ENCODE data around the gene TJP3. TPM values are rescaled to one million over a fixed set of nuclear protein-coding genes. Genes with fewer than 3 reads are reported as not detected.

TJP3 gene
- total RNA-seq, 1 donor from 2014 or later: 20.0 TPM

DNA sequence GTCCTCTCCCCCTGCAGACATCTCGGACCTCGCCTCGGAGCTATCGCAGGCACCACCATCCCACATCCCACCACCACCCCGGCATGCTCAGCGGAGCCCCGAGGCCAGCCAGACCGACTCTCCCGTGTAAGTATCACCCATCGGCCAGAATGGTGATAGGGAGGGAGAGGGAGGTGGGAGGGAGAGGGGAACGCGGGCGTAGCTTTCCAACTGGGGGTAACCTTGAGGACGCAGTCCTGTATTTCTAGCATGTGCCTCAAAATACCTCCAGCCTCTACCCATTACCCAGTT is 26.1 kb downstream of the TJP3 start:
- H3K36me3 Mint-ChIP-seq: no peaks in the 10 kb centered on the region
- H3K27me3 Mint-ChIP-seq: no peaks in the 10 kb centered on the region
- no peaks in the 10 kb centered on the region for H3K9me3 Mint-ChIP-seq
- DNase-seq (ENCODE audit: extremely low spot score, unreplicated experiment): no peak
- H3K4me3 Mint-ChIP-seq: no peak overlapping the region
- TF ChIP-seq CTCF (conservative IDR thresholded peaks at IDR 0.05): no peak
- H3K27ac Mint-ChIP-seq: no peak overlapping the region
- no peaks in the 10 kb centered on the region for H3K4me1 Mint-ChIP-seq (ENCODE audit: unreplicated experiment)

GRCh38 chr19:3736106-3736724 is 28.0 kb downstream of the TJP3 start:
- no peaks in the 10 kb centered on the region for H3K9me3 Mint-ChIP-seq
- H3K4me3 Mint-ChIP-seq: no peak overlapping the region
- H3K27me3 Mint-ChIP-seq: no peaks in the 10 kb centered on the region
- TF ChIP-seq CTCF (conservative IDR thresholded peaks at IDR 0.05): no peak
- H3K4me1 Mint-ChIP-seq (ENCODE audit: unreplicated experiment): no peaks in the 10 kb centered on the region
- no peaks in the 10 kb centered on the region for H3K36me3 Mint-ChIP-seq
- no peak overlapping the region for H3K27ac Mint-ChIP-seq
- no peak for DNase-seq (ENCODE audit: extremely low spot score, unreplicated experiment)

DNA sequence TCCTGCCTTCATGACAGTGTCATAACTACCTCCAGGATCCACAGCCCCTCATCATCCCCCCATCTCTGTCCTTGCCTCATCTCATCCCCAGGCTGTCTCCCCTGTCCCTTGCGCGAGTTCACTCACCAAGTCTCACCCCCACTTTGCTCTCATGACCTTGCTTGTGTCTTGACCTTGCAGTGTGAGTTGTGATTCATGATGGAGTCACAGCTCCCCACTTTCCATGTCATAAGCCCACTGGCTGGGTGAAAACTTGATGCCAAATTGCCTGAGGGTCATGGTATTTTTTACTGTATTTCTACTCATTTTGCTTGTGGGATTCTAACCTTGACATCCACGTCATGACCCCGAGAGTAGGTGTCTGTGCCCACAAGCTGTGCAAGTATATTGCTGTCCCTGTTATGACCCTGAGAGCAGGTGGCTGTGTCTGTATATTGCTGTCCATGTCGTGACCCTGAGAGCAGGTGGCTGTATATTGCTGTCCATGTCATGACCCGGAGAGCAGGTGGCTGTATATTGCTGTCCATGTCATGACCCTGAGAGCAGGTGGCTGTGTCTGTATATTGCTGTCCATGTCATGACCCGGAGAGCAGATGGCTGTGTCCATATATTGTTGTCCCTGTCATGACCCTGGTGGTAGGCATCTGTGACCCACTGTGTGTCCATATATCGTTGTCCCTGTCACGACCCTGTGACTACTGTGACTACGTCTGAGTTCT is 29.5 kb downstream of the TJP3 start:
- Mint-ChIP-seq H3K27me3 (no peaks in the 10 kb centered on the region), H3K36me3 (no peaks in the 10 kb centered on the region), H3K4me3 (no peak overlapping the region), H3K4me1 (ENCODE audit: unreplicated experiment) (no peaks in the 10 kb centered on the region), H3K27ac (no peak overlapping the region), H3K9me3 (no peaks in the 10 kb centered on the region)
- no peak for DNase-seq (ENCODE audit: extremely low spot score, unreplicated experiment)
- no peak for TF ChIP-seq CTCF (conservative IDR thresholded peaks at IDR 0.05)

DNA sequence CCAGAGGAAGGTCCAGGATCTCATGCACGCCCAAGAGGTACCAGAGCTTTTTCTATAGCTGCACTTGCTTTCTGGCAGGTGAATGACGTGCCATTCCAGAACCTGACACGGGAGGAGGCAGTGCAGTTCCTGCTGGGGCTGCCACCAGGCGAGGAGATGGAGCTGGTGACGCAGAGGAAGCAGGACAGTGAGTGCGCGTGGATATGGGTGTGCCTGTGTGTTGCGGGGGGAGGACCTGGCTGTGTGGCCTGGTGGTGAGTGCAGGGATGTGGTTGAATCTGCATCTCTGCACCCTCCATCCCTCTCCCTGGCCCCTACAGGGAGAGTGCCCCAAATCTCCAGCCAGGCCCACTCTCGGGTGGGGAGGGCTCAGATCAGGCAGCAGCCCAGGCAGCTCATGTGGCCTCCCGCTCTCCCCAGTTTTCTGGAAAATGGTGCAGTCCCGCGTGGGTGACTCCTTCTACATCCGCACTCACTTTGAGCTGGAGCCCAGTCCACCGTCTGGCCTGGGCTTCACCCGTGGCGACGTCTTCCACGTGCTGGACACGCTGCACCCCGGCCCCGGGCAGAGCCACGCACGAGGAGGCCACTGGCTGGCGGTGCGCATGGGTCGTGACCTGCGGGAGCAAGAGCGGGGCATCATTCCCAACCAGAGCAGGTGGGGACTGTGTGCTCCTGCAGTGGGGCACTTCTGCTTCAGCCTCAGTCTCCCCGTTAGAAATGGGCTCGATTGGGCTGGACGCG is 30.5 kb downstream of the TJP3 start:
- no peak for TF ChIP-seq CTCF (conservative IDR thresholded peaks at IDR 0.05)
- H3K27ac Mint-ChIP-seq: no peak overlapping the region
- H3K9me3 Mint-ChIP-seq: no peaks in the 10 kb centered on the region
- no peaks in the 10 kb centered on the region for H3K4me1 Mint-ChIP-seq (ENCODE audit: unreplicated experiment)
- no peaks in the 10 kb centered on the region for H3K36me3 Mint-ChIP-seq
- H3K4me3 Mint-ChIP-seq: no peak overlapping the region
- DNase-seq (ENCODE audit: extremely low spot score, unreplicated experiment): no peak
- H3K27me3 Mint-ChIP-seq: no peaks in the 10 kb centered on the region

DNA sequence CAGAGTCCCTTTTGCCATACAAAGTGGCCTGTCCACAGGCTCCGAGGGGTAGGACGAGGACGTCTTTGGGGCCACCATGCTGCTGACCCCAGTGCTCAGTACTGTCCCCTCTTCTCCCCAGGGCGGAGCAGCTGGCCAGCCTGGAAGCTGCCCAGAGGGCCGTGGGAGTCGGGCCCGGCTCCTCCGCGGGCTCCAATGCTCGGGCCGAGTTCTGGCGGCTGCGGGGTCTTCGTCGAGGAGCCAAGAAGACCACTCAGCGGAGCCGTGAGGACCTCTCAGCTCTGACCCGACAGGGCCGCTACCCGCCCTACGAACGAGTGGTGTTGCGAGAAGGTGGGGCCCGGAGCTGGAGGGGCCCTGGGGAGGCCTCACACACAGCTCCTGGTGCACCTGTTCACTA is 32.2 kb downstream of the TJP3 start:
- no peaks in the 10 kb centered on the region for H3K4me1 Mint-ChIP-seq (ENCODE audit: unreplicated experiment)
- no peak overlapping the region for H3K27ac Mint-ChIP-seq
- H3K36me3 Mint-ChIP-seq: no peaks in the 10 kb centered on the region
- TF ChIP-seq CTCF (conservative IDR thresholded peaks at IDR 0.05): no peak
- no peak overlapping the region for H3K4me3 Mint-ChIP-seq
- no peak for DNase-seq (ENCODE audit: extremely low spot score, unreplicated experiment)
- no peaks in the 10 kb centered on the region for H3K9me3 Mint-ChIP-seq
- H3K27me3 Mint-ChIP-seq: no peaks in the 10 kb centered on the region

Measured in type B pancreatic cell (in vitro differentiated cells).